ENCODE results near the gene IPO7.
"Not testable (repeated sequence)": the region's sequence is repeated elsewhere in the genome, so short reads cannot be mapped to it uniquely, and the experiment has no call there.

IPO7 gene

GRCh38 chr11:9399466-9399865 lies 15.0 kb downstream of the IPO7 start:
- TF ChIP-seq, protein P1, sequence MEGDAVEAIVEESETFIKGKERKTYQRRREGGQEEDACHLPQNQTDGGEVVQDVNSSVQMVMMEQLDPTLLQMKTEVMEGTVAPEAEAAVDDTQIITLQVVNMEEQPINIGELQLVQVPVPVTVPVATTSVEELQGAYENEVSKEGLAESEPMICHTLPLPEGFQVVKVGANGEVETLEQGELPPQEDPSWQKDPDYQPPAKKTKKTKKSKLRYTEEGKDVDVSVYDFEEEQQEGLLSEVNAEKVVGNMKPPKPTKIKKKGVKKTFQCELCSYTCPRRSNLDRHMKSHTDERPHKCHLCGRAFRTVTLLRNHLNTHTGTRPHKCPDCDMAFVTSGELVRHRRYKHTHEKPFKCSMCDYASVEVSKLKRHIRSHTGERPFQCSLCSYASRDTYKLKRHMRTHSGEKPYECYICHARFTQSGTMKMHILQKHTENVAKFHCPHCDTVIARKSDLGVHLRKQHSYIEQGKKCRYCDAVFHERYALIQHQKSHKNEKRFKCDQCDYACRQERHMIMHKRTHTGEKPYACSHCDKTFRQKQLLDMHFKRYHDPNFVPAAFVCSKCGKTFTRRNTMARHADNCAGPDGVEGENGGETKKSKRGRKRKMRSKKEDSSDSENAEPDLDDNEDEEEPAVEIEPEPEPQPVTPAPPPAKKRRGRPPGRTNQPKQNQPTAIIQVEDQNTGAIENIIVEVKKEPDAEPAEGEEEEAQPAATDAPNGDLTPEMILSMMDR (IDR thresholded peaks at IDR 0.05; ENCODE audit: low read length, missing control alignments): no peak
- H3K4me3 ChIP-seq (replicated peaks; ENCODE audit: low read depth, low read length): no peak overlapping the region
- no peak for DNase-seq (ENCODE audit: low read depth)

DNA sequence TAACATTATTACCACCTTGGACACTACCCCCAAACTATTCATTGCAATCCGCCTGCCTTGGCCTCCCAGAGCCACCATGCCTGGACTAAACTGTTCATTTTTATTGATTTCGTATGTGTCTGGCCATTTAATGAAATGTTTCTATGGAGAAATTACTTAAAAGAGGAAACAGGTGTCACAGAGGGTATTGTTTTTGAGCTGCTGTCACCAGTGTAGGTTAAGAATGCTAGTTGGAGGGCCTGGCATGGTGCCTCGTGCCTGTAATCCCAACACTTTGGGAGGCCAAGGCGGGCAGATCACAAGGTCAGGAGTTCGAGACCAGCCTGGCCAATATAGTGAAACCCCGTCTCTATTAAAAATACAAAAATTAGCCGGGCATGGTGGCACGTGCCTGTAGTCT lies 17.4 kb downstream of the IPO7 start:
- H3K4me3 ChIP-seq (replicated peaks; ENCODE audit: low read depth, low read length); DNase-seq (ENCODE audit: low read depth): not testable (repeated sequence)

DNA sequence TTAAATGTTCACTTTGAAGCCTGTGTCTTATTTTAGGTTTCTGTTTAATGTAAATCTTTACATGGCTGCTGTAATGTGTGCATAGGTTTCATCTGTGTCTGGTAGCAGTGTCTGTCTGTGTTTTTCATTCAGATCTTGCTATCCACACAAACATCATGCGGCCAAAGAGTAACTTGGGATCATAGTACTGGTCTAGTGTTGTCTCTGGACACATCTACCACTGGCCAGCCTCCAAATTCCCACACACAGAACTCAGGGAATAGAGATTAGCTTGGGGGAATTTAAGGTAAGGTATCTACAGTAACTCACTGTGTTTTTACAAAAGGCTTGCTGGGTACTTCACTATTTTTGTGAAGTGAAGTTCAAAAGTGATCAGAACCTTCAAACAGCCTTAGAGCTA lies 44.3 kb downstream of the IPO7 start:
- no peak overlapping the region for H3K4me3 ChIP-seq (replicated peaks; ENCODE audit: low read depth, low read length)
- TF ChIP-seq, protein P1 (IDR thresholded peaks at IDR 0.05; ENCODE audit: low read length, missing control alignments): no peak
- DNase-seq (ENCODE audit: low read depth): no peak

- TF ChIP-seq, protein P1 (IDR thresholded peaks at IDR 0.05; ENCODE audit: low read length, missing control alignments): no peak
- H3K4me3 ChIP-seq (replicated peaks; ENCODE audit: low read depth, low read length): no peak overlapping the region
- no peak for DNase-seq (ENCODE audit: low read depth)
These were observed 54.2 kb downstream of the IPO7 start for GRCh38 chr11:9438611-9439010.

DNA sequence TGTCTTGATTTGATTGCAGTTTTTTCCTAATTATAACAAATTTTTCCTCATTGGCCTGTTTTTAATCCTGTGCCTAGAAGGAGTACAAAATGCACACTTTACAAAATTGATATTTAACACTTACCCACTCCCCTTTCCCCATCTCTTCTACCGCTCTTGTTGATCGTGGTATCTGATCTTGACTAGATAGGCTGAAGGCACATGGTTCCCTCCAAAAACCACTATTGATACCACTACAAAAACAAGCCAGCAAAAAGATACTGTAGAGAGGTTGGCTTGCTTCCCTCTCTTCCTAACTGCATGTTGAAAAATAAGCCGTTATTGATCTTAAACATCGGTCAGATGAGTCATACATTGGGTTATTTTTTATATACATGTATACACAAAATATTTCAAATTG lies 61.8 kb downstream of the IPO7 start:
- no peak for DNase-seq (ENCODE audit: low read depth)
- no peak overlapping the region for H3K4me3 ChIP-seq (replicated peaks; ENCODE audit: low read depth, low read length)
- TF ChIP-seq, protein P1 (IDR thresholded peaks at IDR 0.05; ENCODE audit: low read length, missing control alignments): no peak

DNA sequence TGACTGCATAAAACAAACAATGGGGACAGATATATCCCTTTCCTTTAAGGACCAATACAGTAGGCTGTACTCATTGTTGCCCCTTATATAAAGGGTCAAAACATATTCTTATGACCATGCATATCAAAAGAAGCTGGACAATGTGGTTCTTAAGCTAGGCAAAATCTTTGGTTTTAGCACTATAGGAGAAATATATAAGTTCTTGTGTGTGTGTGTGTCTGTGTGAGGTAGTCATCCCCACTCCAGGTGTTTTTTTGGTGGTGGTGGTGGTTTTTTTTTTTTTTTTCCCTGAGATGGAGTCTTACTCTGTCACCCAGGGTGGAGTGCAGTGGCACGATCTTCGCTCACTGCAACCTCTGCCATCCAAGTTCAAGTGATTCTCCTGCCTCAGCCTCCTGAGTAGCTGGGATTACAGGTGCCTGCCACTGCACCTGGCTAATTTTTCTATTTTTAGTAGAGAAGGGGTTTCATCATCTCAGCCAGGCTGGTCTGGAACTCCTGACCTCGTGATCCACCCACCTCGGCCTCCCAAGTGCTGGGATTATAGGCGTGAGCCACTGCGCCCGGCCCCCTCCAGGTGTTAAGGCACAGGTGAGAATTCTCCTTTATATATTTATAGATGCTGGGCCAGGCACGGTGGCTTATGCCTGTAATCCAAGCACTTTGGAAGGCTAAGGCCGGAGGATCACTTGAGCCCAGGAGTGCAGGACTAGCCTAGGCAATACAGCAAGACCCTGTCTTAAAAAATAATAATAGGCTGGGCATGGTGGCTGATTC lies 64.3 kb downstream of the IPO7 start:
- TF ChIP-seq, protein P1 (IDR thresholded peaks at IDR 0.05; ENCODE audit: low read length, missing control alignments): no peak
- no peak overlapping the region for H3K4me3 ChIP-seq (replicated peaks; ENCODE audit: low read depth, low read length)

DNA sequence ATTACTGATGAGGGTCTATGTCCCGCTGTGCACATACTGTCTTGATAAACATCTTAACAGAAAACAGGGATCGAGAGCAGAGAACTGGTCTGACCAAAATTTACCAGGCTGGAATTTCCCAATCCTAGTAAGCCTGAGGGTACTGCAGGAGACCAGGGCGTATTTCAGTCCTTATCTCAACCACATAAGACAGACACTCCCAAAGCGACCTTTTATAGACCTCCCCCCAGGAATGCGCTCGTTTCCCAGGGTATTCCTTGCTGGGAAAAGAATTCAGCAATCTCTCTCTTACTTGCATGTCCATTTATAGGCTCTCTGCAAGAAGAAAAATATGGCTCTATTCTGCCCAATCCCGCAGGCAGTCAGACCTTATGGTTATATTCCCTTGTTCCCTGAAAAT lies 67.6 kb downstream of the IPO7 start:
- DNase-seq (ENCODE audit: low read depth): peak; percentile 6

More for the DNA sequence above, 64.3 kb downstream of the IPO7 start:
- DNase-seq (ENCODE audit: low read depth): no peak

DNA sequence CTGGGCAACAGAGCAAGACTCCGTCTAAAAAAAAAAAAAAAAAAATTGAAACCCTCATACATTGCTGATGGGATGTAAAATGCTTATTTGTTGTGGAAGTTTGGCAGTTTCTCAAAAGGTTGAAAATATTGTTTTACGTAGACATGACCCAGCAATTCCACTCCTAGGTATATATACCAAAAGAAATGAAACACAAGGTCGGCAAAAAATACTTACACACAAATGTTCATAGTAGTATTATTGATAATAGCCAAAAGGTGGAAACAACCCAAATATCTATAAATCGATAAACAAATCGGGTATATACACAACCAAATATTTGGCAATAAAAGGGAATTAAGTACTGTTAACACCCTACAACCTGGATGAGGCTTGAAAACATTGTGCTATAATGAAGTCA lies 71.3 kb downstream of the IPO7 start:
- no peak for DNase-seq (ENCODE audit: low read depth)
- no peak overlapping the region for H3K4me3 ChIP-seq (replicated peaks; ENCODE audit: low read depth, low read length)
- TF ChIP-seq, protein P1 (IDR thresholded peaks at IDR 0.05; ENCODE audit: low read length, missing control alignments): no peak

More for the DNA sequence above, 67.6 kb downstream of the IPO7 start:
- H3K4me3 ChIP-seq (replicated peaks; ENCODE audit: low read depth, low read length): not testable (repeated sequence)
